HG03565 (cell line): ENCODE results near the gene CEP57.
"Not testable (repeated sequence)": the region's sequence is repeated elsewhere in the genome, so short reads cannot be mapped to it uniquely, and the experiment has no call there.

Source experiments
- ATAC-seq: cut with Tn5 transposase; IDR thresholded peaks from one replicate; pipeline ENCODE4 v1.9.1; 2021; ENCODE audit warnings: mild to moderate bottlenecking, moderate library complexity; ENCODE audit not compliant: unreplicated experiment

Gene CEP57

DNA sequence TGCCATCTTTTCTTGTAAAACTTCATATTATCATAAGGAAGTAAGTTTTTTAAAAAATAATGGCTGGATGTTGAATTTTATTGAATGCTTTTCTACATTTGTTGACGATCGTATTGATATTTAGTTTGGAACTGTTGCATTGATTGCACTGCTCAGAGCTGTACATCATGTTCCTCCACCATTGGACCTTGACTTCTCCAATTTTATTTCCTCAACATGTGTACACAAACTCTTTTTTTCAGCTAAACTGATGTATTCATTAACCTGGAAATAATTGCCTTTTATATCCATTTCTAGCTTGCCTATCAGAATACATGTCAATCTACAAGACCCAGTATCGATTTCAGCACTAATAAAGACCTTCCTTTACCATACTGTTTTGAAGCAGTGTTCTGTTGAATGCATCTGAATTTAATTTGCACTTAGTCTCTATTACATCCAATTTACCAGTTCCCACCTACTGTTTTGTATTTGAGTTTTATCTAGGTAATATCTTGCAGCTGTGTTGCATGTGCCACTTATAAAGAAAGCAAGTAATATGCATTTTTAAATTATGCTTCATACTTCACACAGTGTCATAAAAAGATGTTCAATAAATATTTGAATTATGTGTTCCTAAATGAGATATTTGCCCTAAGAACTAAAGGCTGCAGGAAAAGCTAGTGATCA, 5.5 kb downstream of the CEP57 start:
- ATAC-seq, result no peak

DNA sequence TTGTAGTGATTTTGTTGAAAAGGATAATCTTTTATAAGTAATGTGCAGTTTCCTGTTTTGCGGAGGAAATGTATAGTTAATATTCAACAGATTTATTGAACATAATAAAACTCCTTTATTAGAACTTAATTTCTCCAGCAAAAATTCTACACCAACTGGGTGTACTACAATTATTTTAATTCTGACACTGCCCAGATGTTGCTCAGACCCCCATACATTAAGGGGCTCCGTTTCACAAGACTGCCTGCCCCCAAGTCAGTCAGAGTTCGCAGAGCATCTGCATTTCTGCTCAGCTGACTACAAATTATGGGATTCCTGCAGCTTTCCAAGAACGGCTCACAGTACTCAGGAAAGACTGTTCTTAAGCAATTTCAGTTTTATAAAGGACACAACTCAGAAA, 6.2 kb downstream of the CEP57 start:
- ATAC-seq, result no peak

DNA sequence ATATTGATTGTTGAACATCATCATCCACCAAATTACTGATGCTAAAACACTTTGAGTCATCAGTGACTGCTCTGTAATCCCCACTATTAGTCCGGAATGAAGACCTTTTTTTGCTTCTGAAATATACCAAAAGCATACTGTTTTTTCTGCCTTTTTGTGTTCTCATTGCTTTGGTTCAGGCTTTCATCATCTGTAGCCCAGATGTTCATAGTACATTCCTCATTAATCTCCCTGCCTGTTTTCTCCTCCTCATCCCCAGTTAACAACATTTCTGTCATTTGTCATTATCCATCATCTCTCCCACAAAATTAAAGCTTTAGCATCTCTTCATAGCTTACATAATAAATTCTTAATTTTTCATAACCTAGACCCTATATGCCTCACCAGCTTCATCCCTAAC, 9.2 kb downstream of the CEP57 start:
- ATAC-seq, result no peak

DNA sequence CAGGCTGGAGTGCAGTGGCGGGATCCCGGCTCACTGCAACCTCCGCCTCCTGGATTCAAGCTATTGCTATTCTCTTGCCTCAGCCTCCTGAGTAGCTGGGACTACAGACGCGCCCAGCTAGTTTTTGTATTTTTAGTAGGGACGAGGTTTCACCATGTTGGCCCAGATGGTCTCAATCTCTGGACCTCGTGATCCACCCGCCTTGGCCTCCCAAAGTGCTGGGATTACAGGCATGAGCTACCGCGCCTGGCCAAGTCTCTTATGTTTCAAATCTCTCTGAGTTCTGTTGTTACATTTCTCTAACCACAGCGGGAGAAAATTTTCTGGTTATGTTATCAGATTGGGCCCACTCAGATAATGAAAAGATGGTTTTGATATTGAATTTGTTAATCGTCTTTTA, 10.1 kb downstream of the CEP57 start:
- ATAC-seq, result no peak

DNA sequence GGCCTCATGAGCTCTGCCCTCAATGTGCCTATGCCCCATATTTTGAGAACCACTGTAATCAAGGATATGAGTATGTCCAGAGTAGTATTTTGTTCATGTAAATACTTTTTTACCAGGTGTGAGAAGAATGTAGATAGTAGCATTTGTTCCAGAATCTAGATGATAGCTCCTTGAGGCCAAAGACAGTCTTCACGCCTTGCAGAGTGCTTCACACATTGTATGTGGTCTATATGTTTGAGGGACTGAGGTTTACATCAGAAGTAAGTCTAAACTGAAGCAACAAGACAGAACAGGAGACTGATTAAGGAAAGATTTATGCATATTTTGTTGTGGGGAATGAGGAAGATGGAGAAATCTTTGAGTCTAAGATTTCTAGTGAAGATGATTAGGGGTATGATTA, 12.5 kb downstream of the CEP57 start:
- ATAC-seq, result no peak

DNA sequence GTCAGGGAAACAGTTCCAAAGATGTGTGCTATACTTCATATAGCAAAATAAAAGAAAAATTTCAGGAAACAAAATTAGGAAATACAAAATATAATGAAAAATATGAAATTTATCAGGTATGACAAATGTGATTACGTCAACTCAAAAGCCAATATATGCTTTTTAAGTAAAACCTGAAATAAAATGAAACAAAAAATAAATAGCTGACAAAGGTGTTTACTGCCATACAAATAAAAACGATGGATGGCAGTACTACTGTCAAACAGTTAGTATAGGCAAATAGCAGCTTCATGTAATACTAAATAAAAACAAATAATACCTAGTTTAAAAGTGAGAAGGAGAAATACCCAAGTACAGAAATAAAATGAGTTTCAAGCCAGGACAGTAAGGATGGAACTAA, 13.7 kb downstream of the CEP57 start:
- no peak for ATAC-seq

DNA sequence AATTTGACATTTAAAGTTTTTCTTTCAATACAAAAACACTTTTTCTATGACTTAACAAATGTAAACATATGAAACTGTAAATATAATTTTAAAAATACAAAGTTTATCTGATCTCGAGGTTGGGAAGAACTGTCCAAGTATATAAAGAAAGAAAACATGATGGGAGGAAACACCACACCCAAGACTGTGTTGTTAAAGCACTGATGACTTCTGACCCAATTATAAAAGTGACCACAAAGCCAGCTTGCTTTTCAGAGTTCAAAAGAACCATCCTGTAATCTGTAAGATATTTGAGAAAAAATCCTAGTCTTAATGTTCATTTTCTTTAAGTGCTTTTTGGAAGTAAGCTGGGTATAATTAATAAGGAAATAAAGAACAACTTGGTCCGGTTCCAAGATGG, 15.6 kb downstream of the CEP57 start:
- ATAC-seq, result no peak

DNA sequence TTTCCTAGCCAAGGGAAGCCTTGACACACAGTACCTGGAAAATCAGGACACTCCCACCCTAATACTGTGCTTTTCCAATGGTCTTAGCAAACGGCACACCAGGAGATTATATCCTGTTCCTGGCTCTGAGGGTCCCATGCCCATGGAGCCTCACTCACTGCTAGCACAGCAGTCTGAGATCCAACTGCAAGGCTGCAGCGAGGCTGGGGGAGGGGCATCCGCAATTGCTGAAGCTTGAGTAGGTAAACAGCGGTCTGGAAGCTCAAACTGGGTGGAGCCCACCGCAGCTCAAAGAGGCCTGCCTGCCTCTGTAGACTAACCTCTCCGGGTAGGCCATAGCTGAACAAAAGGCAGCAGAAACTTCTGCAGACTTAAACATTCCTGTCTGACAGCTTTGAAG, 16.2 kb downstream of the CEP57 start:
- ATAC-seq, result not testable (repeated sequence)

DNA sequence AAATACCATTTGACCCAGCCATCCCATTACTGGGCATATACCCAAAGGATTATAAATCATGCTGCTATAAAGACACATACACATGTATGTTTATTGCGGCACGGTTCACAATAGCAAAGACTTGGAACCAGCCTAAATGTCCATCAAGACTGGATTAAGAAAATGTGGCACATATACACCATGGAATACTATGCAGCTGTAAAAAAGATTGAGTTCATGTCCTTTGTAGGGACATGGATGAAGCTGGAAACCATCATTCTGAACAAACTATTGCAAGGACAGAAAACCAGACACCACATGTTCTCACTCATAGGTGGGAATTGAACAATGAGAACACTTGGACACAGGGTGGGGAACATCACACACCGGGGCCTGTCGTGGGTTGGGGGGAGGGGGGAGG, 20.8 kb downstream of the CEP57 start:
- not testable (repeated sequence) for ATAC-seq

DNA sequence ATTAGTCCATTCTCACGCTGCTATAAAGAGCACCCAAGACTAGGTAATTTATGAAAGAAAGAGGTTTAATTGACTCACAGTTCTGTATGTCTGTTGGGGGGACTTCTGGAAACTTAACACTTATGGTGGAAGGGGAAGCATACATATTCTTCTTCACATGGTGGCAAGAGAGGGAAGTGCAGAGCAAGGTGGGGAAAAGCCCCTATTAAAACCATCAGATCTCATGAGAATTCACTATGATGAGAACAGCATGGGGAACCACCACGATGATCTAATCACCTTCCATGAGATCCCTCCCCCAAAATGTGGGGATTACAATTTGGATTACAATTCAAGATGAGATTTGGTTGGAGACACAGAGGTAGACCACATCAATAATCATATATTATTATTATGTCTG, 25.7 kb downstream of the CEP57 start:
- no peak for ATAC-seq

DNA sequence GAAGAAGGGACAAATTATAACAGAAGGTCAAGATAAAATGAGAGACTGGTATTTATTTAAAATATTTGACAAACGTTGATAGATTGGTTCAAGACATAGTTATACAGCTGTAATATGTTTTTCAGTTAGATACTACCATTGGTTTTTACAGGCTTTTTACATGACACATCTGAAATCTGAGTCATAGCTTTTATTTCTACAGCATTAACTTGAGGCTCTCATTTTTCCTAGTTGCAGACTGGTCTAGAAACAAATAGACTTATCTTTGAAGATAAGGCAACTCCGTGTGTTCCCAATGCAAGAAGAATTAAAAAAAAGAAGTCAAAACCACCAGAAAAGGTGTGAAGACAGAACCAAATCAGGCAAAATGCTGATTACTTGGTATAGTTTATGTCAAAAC, 31.3 kb downstream of the CEP57 start:
- ATAC-seq, result no peak

DNA sequence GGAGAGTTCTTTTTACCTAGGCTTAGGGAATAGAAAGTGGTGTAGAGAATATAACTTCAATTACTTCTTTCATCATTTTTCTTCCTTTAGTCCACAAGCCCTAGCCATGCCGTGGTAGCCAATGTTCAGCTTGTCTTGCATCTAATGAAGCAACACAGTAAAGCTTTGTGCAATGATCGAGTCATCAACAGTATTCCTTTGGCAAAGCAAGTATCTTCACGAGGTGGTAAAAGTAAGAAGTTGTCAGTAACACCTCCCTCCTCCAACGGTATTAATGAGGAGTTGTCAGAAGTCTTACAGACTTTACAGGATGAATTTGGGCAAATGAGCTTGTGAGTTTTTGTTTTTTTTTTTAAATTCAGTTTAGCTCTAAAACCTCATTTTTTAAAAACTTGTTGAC, 37.4 kb downstream of the CEP57 start:
- no peak for ATAC-seq

DNA sequence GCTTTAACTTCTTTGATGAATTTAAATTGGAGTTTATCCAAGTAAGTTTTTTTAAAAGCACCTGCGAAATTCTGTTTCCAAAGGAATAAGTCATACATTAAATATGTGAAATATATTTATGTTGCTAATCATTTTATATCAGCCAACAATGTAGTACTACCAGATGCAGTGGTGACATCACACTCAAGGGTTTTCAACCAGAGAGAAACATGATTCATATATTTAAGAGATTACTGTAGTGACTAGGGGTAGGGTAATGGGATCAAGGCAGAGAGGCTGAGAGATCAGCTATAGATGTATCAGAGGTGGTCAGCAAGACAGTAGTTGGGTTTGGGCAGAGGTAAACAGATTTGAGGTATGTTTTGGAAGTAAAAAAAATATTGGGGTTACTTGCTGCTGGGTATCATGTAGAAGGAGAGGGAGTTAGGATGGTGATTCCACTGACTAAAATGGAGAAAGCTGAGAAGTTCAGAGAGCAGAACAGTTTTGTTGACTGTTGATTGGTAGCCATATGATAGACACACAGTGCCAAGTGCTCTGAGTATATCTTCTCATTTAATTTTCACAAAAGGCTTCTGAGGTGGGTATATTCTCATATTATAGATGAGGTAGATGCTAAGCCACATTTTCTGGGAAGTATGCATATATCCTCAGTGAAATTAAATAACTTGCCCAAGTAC, 39.4 kb downstream of the CEP57 start:
- ATAC-seq, result no peak

DNA sequence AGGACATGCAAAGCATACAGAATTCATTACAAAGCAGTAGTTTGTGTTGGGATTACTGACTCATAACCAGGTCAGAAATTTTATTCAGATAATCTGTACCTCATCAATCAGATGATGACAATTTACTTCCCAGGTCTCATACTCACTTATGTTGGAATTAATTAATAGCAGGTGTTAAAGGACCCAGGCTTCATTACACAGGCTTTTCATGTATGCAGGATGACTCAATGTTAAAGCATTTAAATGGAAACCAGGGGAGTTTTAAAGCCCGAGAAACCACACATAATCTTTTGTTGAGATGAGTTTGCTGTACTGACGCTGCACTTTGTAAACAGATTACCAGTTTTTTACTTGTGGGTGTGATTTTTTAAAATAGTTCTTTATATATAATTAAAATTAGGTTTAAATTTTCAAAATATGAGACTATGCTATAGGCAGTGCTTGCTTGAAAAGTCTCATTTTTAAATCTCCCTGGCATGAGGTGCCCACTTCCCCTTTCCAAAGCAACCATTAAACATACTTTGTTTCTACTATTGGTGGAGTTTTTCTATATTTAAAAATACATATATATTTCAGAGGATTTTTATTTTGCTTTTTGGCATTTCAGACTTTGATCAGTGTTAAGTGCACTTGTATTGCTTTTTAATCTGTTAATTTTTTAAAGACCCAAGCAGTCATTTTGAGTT, 41.0 kb downstream of the CEP57 start:
- ATAC-seq, result no peak

DNA sequence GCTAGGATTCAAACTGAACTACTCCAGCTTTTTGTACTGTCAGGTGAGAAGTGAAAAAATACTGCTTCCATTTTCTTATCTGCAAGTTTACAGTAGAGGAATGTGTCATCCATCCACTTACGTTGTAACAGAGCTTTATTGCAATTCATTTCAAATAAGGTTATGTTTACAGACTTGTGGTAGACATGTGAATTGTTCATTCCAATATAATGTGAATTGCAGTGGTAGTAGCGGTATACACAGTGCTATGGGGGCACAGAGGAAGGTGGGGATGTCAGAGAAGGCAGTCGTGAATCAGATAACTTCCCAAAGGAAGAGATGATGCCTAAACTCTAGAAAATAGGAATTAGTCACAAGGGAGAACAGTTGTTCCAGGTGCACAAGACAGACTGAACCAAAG, 42.5 kb downstream of the CEP57 start:
- ATAC-seq, result no peak

DNA sequence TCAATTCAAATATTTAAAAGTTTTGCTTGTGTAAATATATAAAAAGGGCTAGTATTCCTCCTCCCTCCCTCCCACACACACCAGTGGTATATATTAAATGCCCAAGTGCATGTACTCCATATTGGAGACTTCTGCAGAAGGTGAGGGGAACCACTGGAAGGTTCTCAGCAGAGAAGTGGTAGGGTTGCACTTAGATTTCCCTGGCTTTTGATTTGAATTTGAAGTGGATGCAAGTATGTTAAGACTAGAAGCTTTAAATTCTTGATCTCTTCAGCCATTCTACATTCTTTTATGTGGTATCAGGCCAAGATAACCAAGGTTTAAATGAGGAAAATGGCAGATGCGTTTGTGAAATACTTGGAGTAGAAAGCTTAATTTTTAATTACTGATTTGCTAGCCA, 43.1 kb downstream of the CEP57 start:
- no peak for ATAC-seq

DNA sequence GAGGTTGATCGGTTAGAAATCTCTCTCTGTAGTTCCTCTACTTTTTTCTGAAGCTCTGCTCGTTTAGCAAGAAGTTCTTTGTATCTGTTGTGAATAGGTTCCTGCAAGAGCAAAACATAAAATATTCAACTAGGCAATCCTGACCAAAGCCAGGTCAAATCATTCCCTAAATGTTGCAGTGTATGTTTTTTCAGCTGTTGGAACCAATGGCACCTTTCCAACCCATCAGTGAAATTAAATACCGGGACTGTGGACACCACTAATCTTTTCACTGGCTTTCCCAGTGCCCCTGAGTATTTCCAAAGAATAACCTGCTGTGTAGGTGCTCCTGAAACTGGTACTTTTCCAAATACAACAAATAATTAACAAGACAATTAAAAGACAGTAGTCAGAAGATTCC, 45.1 kb downstream of the CEP57 start:
- ATAC-seq, result no peak

DNA sequence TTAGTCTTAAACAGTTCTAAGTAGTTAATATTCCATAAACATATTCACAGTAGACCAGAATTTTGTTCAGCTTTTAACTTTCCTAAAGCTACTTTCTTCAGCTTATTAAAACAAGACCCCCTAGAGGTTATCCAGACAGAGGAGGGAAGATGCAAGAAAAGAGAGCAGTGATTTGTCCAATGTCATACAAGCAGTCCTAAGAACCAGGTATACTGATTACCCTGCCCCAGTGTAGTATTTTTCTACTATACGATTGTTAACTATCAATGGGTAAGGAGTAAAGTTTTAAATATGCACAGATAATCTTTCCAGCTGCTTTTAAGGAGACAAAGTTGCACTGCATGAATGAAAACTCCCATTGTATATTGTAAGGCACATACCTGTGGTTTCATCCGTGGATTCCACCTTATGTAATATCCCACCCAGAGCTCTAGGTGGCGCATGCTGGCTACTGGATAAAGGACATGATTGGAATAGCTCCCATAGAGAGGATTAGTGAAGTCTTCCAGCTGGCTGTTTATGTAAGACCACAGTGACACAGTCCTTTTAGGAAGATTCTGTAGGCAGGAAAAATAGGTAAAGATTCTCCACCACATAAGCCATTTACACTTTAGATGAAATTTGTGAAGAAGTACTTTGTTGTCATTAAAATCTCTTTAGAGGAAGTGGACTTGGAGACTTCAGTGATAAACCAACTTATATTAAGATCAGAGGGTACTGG, 45.6 kb downstream of the CEP57 start:
- ATAC-seq, result peak; percentile 76

DNA sequence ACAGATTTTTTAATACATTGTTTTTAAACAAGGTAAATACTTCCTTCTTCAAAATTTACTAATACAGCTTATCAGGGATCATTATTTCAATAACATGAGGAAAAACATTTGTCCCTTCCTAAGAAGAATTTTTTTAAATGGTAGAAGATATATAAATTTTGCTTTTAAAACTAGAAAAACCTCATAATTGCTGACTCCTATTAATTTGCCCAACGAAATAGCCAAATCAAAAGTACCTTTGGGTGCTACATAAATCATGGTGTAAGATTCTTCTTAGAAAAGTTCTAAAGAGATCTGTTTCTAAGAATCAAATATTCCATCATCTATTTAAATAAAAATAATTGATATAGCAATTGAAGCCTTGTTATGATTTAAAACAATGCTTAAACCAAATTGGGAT, 54.9 kb downstream of the CEP57 start:
- ATAC-seq, result no peak

DNA sequence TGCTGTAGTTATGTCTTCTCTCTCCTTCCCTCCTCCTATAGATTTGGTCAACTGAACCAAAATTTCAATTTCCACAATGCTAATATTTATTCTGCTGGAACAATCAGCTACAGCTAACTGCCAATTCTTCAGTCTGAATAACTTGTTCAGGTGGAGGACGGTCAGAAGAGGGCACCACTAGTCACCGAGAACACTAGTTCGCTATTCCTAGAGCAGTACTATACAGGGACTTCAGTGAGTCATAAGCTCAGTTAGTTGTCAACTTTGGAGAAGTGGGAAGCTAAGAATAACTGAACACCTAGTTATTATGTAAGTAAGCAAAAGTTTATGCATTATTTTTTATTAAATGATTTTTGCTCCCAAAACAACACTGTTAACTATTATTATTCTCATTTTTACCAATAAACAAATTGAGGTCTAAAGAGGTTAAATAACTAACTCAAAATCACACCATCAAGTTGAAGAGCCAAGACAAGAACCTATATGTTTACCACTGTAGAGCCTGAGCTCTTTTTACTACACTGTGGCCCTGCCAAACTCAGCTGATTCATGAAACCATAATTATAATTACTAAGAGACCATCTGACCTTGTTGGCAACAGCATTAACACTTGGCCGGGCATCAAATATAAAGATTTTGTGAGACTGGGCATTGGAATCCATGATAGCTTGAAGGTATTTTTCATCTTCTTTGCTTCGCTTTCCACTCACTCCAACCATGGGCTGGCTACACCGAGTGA, 59.0 kb downstream of the CEP57 start:
- ATAC-seq, result peak; percentile 58

DNA sequence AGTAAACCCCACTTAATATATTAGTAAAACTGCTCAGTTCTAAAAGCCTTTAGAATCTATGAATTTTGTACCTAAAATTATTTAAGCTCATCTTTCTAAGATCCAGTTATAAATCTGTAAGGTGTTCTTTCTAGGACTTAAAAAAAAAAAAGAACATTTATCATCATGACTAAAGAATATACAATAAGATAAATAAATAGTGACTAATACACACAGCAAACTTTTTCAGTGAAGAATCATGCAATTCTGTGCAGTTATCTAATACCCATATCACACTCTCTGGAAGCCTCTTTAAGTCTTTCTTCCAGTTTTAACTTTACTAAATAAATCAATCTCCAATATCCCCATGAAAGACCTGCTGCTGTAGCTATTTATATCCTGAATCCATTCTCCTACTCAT, 59.8 kb downstream of the CEP57 start:
- ATAC-seq, result no peak
